Activated T-helper 1 cell treated with anti-CD3 and anti-CD28 coated beads, Interleukin-12 subunit alpha, Interleukin-12 subunit beta, Interleukin-2, Interleukin-4 antibody, amounts not matched to agents 30 ng/mL and 10 ng/mL and 1 ng/mL, durations not matched to agents 14 hours and 24 hours and 36 hours (primary cell): Measurements from ENCODE around the gene CD9. TPM values are rescaled to one million over a fixed set of nuclear protein-coding genes. Genes with fewer than 3 reads are reported as not detected.
"Not testable (repeated sequence)": the region's sequence is repeated elsewhere in the genome, so short reads cannot be mapped to it uniquely, and the experiment has no call there.

Experiments used
- DNase-seq: peaks from one replicate; pipeline ENCODE4 v3.0.0; 2021; ENCODE audit warnings: low spot score
- H3K27ac Mint-ChIP-seq: one replicate; pipeline ENCODE4 v1.8.0; 2021; ENCODE audit warnings: mild to moderate bottlenecking, mixed read lengths
- H3K27me3 Mint-ChIP-seq: one replicate; pipeline ENCODE4 v1.8.0; 2022; ENCODE audit warnings: mild to moderate bottlenecking, moderate library complexity, mixed read lengths; ENCODE audit not compliant: insufficient read depth
- H3K36me3 Mint-ChIP-seq: one replicate; pipeline ENCODE4 v1.8.0; 2021; ENCODE audit warnings: low read depth, mixed read lengths
- H3K4me1 Mint-ChIP-seq: one replicate; pipeline ENCODE4 v1.8.0; 2021; ENCODE audit warnings: low read depth, mixed read lengths
- H3K4me3 Mint-ChIP-seq: one replicate; pipeline ENCODE4 v1.8.0; 2021; ENCODE audit warnings: mild to moderate bottlenecking, moderate library complexity, mixed read lengths
- H3K9me3 Mint-ChIP-seq: one replicate; pipeline ENCODE4 v1.8.0; 2021; ENCODE audit warnings: mixed read lengths
- intact Hi-C: fragments of 100-400 bp; cut with micrococcal nuclease; formaldehyde crosslinking; loops from one replicate; pipeline ENCODE4 v1.15.1; 2024
- total RNA-seq: library from RNA; stranded (reverse); gene quantifications from 2 replicates; pipeline ENCODE4 v1.2.3, GENCODE V29; 2022

The CD9 gene, protein sequence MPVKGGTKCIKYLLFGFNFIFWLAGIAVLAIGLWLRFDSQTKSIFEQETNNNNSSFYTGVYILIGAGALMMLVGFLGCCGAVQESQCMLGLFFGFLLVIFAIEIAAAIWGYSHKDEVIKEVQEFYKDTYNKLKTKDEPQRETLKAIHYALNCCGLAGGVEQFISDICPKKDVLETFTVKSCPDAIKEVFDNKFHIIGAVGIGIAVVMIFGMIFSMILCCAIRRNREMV
- total RNA-seq, result 47.4 and 50.9 TPM in 2 replicates

DNA sequence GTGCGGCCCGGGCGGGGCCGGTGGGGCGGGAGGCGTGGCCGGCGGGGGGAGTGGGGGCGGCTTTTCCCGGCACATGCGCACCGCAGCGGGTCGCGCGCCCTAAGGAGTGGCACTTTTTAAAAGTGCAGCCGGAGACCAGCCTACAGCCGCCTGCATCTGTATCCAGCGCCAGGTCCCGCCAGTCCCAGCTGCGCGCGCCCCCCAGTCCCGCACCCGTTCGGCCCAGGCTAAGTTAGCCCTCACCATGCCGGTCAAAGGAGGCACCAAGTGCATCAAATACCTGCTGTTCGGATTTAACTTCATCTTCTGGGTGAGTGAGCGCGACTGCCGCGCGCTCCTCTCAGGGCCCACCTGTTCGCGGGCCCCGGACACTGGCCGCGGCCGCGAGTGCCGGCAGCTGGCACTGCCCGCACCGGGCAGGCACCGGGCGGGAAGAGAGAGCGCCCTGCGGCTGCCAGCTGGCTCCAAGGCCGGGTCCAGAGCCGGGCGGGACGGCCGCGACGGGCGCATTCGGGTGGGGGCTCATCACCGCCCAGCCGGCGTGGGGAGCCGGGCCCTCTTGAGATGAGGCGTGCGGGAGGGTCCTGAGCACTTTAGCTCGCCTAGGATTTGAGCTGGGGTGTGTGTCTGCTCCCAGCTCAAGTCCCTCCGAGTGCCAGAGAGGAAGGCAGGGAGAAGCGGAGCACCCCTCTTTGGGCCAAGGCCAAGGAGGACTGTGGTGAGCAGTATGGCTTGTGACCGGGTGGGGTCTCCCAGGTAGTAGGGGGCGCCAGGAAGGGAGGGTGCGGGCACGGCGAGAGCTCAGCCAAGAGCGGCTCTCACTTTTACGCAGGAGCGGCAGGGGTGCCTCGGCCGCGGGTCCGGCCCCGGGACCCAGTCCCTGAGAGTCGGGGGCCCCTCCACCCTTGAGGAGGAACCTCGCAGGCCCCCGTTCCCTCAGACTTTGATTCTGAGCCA, at the start of gene CD9:
Gene CD9 (plus strand): TSS at position 145 of the 957 bp plus-strand sequence. CDS start 100 bp downstream, at position 245.
- peak; percentile 19 for DNase-seq
- intact Hi-C loops, result loop anchor here (2.0 kb wide), 2 partner anchors 14 to 32 kb away; no protein-coding TSS in a partner anchor
- Mint-ChIP-seq H3K27ac (peak within 1 kb of the TSS; percentile 45), H3K4me1 (peaks cover 36% of the 10 kb centered on the region), H3K9me3 (no peaks in the 10 kb centered on the region), H3K4me3 (peak within 1 kb of the TSS; percentile 78), H3K36me3 (no peaks in the 10 kb centered on the region), H3K27me3 (peaks cover 27% of the 10 kb centered on the region)

- H3K9me3 Mint-ChIP-seq, result no peaks in the 10 kb centered on the region
- peaks cover 4% of the 10 kb centered on the region for H3K27me3 Mint-ChIP-seq
- no peak overlapping the region for H3K4me3 Mint-ChIP-seq
- no peak for DNase-seq
- no peaks in the 10 kb centered on the region for H3K36me3 Mint-ChIP-seq
- no peaks in the 10 kb centered on the region for H3K4me1 Mint-ChIP-seq
- intact Hi-C loops, result no loop called here
- H3K27ac Mint-ChIP-seq, result no peak overlapping the region
Measured at GRCh38 chr12:6154730-6155459, 45.3 kb upstream of the CD9 start.

GRCh38 chr12:6157482-6157881, 42.7 kb upstream of the CD9 start:
- H3K27me3 Mint-ChIP-seq, result peaks cover 4% of the 10 kb centered on the region
- no peaks in the 10 kb centered on the region for H3K4me1 Mint-ChIP-seq
- DNase-seq, result no peak

DNA sequence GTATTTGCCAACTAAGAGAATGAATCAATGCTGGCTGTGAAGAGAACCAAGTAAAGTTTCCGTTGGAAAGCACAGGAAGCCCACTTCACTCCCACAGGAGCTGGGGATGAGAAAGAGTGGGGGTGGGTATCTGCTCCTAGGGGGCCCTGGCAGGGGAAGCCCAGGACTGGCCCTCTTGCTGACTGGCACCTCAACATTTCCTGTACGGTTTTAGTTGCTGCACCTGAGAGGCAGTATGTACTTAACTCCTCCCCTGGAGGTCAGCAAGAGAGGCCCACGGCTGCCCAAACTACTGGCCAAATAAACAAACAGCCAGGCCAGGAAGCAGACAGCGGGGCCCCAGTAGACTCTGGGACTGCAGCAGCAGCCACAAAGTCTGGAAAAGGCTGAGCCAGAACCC, 41.9 kb upstream of the CD9 start:
- H3K36me3 Mint-ChIP-seq, result no peaks in the 10 kb centered on the region
- no peaks in the 10 kb centered on the region for H3K4me1 Mint-ChIP-seq
- no peaks in the 10 kb centered on the region for H3K9me3 Mint-ChIP-seq
- no peak overlapping the region for H3K4me3 Mint-ChIP-seq
- DNase-seq, result no peak
- intact Hi-C loops, result no loop called here
- no peak overlapping the region for H3K27ac Mint-ChIP-seq
- peaks cover 4% of the 10 kb centered on the region for H3K27me3 Mint-ChIP-seq

More at GRCh38 chr12:6157482-6157881, 42.7 kb upstream of the CD9 start:
- no peaks in the 10 kb centered on the region for H3K36me3 Mint-ChIP-seq
- H3K4me3 Mint-ChIP-seq, result no peak overlapping the region
- intact Hi-C loops, result no loop called here
- H3K27ac Mint-ChIP-seq, result no peak overlapping the region
- H3K9me3 Mint-ChIP-seq, result no peaks in the 10 kb centered on the region

GRCh38 chr12:6158749-6159148, 41.5 kb upstream of the CD9 start:
- peaks cover 4% of the 10 kb centered on the region for H3K27me3 Mint-ChIP-seq
- no peak for DNase-seq
- H3K9me3 Mint-ChIP-seq, result no peaks in the 10 kb centered on the region
- intact Hi-C loops, result no loop called here
- H3K36me3 Mint-ChIP-seq, result no peaks in the 10 kb centered on the region
- H3K4me1 Mint-ChIP-seq, result no peaks in the 10 kb centered on the region
- H3K27ac Mint-ChIP-seq, result no peak overlapping the region
- no peak overlapping the region for H3K4me3 Mint-ChIP-seq

DNA sequence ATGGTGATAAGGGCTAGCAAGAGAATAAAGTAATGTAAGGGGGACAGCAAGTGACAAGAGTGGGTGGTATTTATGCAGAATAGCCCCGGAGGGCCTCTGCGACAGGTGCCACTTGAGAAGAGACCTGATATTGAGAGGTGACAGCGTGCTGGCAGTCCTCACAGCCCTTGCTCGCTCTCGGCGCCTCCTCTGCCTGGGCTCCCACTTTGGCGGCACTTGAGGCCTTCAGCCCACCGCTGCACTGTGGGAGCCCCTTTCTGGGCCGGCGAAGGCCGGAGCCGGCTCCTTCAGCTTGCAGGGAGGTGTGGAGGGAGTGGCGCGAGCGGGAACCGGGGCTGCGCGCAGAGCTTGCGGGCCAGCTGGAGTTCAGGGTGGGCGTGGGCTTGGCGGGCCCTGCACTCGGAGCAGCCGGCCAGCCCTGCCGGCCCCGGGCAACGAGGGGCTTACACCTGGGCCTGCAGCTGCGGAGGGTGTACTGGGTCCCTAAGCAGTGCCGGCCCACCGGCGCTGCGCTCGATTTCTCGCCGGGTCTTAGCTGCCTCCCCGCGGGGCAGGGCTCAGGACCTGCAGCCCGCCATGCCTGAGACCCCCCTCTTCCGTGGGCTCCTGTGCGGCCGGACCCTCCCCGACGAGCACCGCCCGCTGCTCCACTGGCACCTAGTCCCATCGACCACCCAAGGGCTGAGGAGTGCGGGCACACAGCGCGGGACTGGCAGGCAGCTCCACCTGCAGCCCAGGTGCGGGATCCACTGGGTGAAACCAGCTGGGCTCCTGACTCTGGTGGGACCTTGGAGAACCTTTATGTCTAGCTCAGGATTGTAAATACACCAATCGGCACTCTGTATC, 40.8 kb upstream of the CD9 start:
- H3K9me3 Mint-ChIP-seq, DNase-seq, H3K27me3 Mint-ChIP-seq, intact Hi-C loops, H3K36me3 Mint-ChIP-seq, H3K4me1 Mint-ChIP-seq, H3K27ac Mint-ChIP-seq, H3K4me3 Mint-ChIP-seq: not testable (repeated sequence)

DNA sequence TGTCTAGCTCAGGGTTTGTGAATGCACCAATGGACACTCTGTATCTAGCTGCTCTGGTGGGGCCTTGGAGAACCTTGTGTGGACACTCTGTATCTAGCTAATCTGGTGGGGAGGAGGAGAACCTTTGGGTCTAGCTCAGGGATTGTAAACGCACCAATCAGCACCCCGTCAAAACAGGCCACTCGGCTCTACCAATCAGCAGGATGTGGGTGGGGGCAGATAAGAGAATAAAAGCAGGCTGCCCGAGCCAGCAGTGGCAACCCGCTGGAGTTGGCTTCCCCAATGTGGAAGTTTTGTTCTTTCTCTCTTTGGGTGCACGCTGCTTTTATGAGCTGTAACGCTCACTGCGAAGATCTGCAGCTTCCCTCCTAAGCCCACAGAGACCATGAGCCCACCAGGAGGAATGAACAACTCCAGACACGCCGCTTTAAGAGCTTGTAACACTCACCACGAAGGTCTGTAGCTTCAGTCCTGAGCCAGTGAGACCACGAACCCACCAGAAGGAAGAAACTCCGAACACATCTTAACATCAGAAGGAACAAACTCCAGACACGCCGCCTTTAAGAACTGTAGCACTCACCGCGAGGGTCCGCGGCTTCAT, 40.1 kb upstream of the CD9 start:
- intact Hi-C loops, H3K27ac Mint-ChIP-seq, H3K4me3 Mint-ChIP-seq, H3K27me3 Mint-ChIP-seq, H3K9me3 Mint-ChIP-seq, DNase-seq, H3K36me3 Mint-ChIP-seq, H3K4me1 Mint-ChIP-seq: not testable (repeated sequence)

DNA sequence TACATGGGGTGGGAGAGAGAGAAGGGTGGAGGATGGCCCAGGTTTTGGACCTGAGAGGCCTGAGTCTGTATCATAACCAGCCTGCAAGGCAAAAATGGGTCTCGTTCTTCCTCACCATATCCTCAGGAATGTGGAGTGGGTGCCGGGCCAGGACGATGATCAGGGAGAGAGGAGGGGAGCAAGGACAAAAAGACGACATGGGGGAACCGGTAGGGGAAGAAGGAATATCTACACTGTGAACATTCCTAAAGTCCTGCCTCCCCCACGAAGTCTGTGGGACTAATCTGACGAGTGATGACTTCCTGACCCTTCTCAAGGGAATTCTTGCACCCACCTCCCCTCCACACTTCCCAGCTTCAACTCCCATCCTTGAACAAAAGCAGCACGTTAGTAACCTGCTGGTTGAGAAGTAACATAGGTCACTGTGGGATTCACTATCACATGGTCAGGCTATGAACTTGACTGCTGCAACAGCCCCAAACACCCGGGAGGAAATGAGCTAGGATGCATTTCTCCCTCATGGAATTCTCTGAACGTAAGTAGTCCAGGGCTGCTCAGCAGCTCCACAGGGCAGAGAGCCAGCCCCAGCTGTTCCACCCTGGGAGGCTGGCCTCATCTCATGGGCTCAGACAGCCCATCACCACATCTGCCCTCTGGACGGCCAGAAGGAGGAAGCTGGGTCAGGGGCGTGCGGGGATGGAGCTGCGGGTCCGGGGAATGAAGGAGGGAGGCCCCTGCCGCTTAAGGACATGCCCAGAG, 38.9 kb upstream of the CD9 start:
- Mint-ChIP-seq H3K27me3 (no peaks in the 10 kb centered on the region), H3K36me3 (no peaks in the 10 kb centered on the region), H3K4me1 (no peaks in the 10 kb centered on the region), H3K27ac (no peak overlapping the region), H3K9me3 (no peaks in the 10 kb centered on the region), H3K4me3 (no peak overlapping the region)
- intact Hi-C loops, result no loop called here
- DNase-seq, result no peak

- no peak overlapping the region for H3K27ac Mint-ChIP-seq
- DNase-seq, result no peak
- H3K27me3 Mint-ChIP-seq, result no peaks in the 10 kb centered on the region
- H3K9me3 Mint-ChIP-seq, result no peaks in the 10 kb centered on the region
- no peak overlapping the region for H3K4me3 Mint-ChIP-seq
- no peaks in the 10 kb centered on the region for H3K36me3 Mint-ChIP-seq
- intact Hi-C loops, result no loop called here
- peaks cover 19% of the 10 kb centered on the region for H3K4me1 Mint-ChIP-seq
Measured at GRCh38 chr12:6163416-6164060, 36.7 kb upstream of the CD9 start.

DNA sequence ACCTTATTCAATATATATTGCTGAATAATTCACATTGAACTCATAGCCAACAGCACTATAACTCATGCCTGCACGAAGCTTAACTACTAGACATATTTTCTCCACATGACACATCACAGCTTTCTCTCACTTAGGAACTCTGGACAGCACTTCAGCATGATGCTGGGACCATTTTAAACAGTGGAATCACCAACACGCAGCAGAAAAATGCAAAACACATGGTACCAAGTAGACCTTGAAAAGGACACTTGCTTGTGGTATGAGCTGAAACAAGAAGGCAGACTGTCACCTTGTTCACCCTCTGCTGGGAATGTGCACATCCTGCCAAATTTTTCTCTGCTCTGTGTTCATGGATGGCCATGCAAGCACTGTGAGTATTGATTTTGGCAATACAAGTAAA, 34.8 kb upstream of the CD9 start:
- peaks cover 28% of the 10 kb centered on the region for H3K4me1 Mint-ChIP-seq
- H3K4me3 Mint-ChIP-seq, result no peak overlapping the region
- H3K9me3 Mint-ChIP-seq, result no peaks in the 10 kb centered on the region
- no peak overlapping the region for H3K27ac Mint-ChIP-seq
- H3K36me3 Mint-ChIP-seq, result no peaks in the 10 kb centered on the region
- intact Hi-C loops, result no loop called here
- DNase-seq, result no peak
- H3K27me3 Mint-ChIP-seq, result no peaks in the 10 kb centered on the region

DNA sequence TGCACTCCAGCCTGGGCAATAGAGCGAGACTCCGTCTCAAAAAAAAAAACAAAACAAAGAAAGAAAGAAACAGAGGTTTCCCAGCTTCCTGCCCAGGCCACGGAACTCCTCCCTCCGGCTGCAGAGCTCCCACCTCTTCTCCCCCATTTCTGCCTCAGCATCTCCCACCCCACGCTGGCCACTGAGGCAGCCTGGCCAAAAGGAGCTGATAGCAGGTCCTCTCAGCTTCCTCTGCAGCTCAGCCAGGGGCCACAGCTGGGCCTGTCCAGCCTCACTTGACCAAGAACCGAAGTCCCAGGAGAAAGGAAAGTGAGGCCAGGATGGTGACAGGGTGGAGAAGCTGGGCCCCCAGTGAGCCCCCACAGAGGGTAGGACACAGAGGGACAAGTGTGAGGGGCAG, 33.4 kb upstream of the CD9 start:
- peak overlapping the region; percentile 87 for H3K27ac Mint-ChIP-seq
- intact Hi-C loops, result loop anchor here (1.0 kb wide), 4 partner anchors 26 to 111 kb away; no protein-coding TSS in a partner anchor

More for the DNA sequence above, 33.4 kb upstream of the CD9 start:
- Mint-ChIP-seq H3K27me3 (no peaks in the 10 kb centered on the region), H3K4me1 (peaks cover 28% of the 10 kb centered on the region), H3K36me3 (no peaks in the 10 kb centered on the region), H3K9me3 (no peaks in the 10 kb centered on the region), H3K4me3 (no peak overlapping the region)
- no peak for DNase-seq
